Measurements from ENCODE around the gene ADAMTS3. TPM values are rescaled to one million over a fixed set of nuclear protein-coding genes. Genes with fewer than 3 reads are reported as not detected.

The ADAMTS3 gene
- total RNA-seq, 6 experiments from 2014 or later, result 0.03 to 0.19 TPM; not detected in 4

GRCh38 chr4:72444092-72444491 is 124.9 kb downstream of the ADAMTS3 start:
- Mint-ChIP-seq H3K27ac (no peak overlapping the region), H3K9me3 (no peaks in the 10 kb centered on the region), H3K4me1 (ENCODE audit: low read depth) (peaks cover 15% of the 10 kb centered on the region), H3K36me3 (ENCODE audit: low read depth) (no peaks in the 10 kb centered on the region), H3K27me3 (ENCODE audit: insufficient read depth) (peaks cover 3% of the 10 kb centered on the region; the same call in 1 of the 2 replicates), H3K4me3 (no peak overlapping the region)
- DNase-seq, result no peak
- no peak for TF ChIP-seq CTCF (IDR thresholded peaks at IDR 0.05)

- no peak for DNase-seq
Measured at GRCh38 chr4:72442715-72443114, 126.3 kb downstream of the ADAMTS3 start.

GRCh38 chr4:72442147-72442546 is 126.9 kb downstream of the ADAMTS3 start:
- no peak overlapping the region for H3K27ac Mint-ChIP-seq
- no peak for DNase-seq

More at GRCh38 chr4:72442715-72443114, 126.3 kb downstream of the ADAMTS3 start:
- Mint-ChIP-seq H3K27me3 (ENCODE audit: insufficient read depth) (peaks cover 3% of the 10 kb centered on the region; the same call in 1 of the 2 replicates), H3K27ac (no peak overlapping the region), H3K36me3 (ENCODE audit: low read depth) (no peaks in the 10 kb centered on the region), H3K4me1 (ENCODE audit: low read depth) (peaks cover 15% of the 10 kb centered on the region), H3K4me3 (no peak overlapping the region), H3K9me3 (no peaks in the 10 kb centered on the region)
- TF ChIP-seq CTCF (IDR thresholded peaks at IDR 0.05), result no peak

GRCh38 chr4:72440386-72440785 is 128.6 kb downstream of the ADAMTS3 start:
- peaks cover 15% of the 10 kb centered on the region for H3K4me1 Mint-ChIP-seq (ENCODE audit: low read depth)
- H3K9me3 Mint-ChIP-seq, result no peaks in the 10 kb centered on the region
- TF ChIP-seq CTCF (IDR thresholded peaks at IDR 0.05), result no peak
- peaks cover 6% of the 10 kb centered on the region for H3K27me3 Mint-ChIP-seq (ENCODE audit: insufficient read depth)
- no peaks in the 10 kb centered on the region for H3K36me3 Mint-ChIP-seq (ENCODE audit: low read depth)
- H3K4me3 Mint-ChIP-seq, result no peak overlapping the region
- H3K27ac Mint-ChIP-seq, result no peak overlapping the region
- no peak for DNase-seq

More at GRCh38 chr4:72442147-72442546, 126.9 kb downstream of the ADAMTS3 start:
- Mint-ChIP-seq H3K4me3 (no peak overlapping the region), H3K27me3 (ENCODE audit: insufficient read depth) (peaks cover 3% of the 10 kb centered on the region; the same call in 1 of the 2 replicates), H3K9me3 (no peaks in the 10 kb centered on the region), H3K36me3 (ENCODE audit: low read depth) (no peaks in the 10 kb centered on the region), H3K4me1 (ENCODE audit: low read depth) (peaks cover 15% of the 10 kb centered on the region)
- TF ChIP-seq CTCF (IDR thresholded peaks at IDR 0.05), result no peak

GRCh38 chr4:72432975-72433374 is 136.0 kb downstream of the ADAMTS3 start:
- Mint-ChIP-seq H3K36me3 (ENCODE audit: low read depth) (no peaks in the 10 kb centered on the region), H3K4me1 (ENCODE audit: low read depth) (peaks cover 10% of the 10 kb centered on the region; the same call in 1 of the 2 replicates), H3K27ac (no peak overlapping the region), H3K4me3 (no peak overlapping the region), H3K27me3 (ENCODE audit: insufficient read depth) (peaks cover 8% of the 10 kb centered on the region), H3K9me3 (no peaks in the 10 kb centered on the region)
- no peak for TF ChIP-seq CTCF (IDR thresholded peaks at IDR 0.05)
- no peak for DNase-seq

- no peak for DNase-seq
- no peaks in the 10 kb centered on the region for H3K36me3 Mint-ChIP-seq (ENCODE audit: low read depth)
- H3K27me3 Mint-ChIP-seq (ENCODE audit: insufficient read depth), result peaks cover 8% of the 10 kb centered on the region
- H3K4me3 Mint-ChIP-seq, result no peak overlapping the region
- H3K4me1 Mint-ChIP-seq (ENCODE audit: low read depth), result peaks cover 10% of the 10 kb centered on the region; the same call in 1 of the 2 replicates
- no peak for TF ChIP-seq CTCF (IDR thresholded peaks at IDR 0.05)
- no peaks in the 10 kb centered on the region for H3K9me3 Mint-ChIP-seq
- no peak overlapping the region for H3K27ac Mint-ChIP-seq
Measured at GRCh38 chr4:72432282-72432681, 136.7 kb downstream of the ADAMTS3 start.

All from HFFc6 (cell line).